ENCODE results near the gene C10orf88.

- TF ChIP-seq CTCF (IDR thresholded peaks at IDR 0.05) (no peak), POLR2A (IDR thresholded peaks at IDR 0.05) (no peak)
Measured at GRCh38 chr10:122882766-122883165, 71.3 kb downstream of the C10orf88 start.
